ENCODE data around the gene EDDM3A. TPM values are rescaled to one million over a fixed set of nuclear protein-coding genes. Genes with fewer than 3 reads are reported as not detected.
A peak's percentile ranks its signal among the peaks of the same experiment; 100 is the strongest.
"Not testable (repeated sequence)": the region's sequence is repeated elsewhere in the genome, so short reads cannot be mapped to it uniquely, and the experiment has no call there.

The EDDM3A gene
- total RNA-seq, 2 donors from 2014 or later: not detected

DNA sequence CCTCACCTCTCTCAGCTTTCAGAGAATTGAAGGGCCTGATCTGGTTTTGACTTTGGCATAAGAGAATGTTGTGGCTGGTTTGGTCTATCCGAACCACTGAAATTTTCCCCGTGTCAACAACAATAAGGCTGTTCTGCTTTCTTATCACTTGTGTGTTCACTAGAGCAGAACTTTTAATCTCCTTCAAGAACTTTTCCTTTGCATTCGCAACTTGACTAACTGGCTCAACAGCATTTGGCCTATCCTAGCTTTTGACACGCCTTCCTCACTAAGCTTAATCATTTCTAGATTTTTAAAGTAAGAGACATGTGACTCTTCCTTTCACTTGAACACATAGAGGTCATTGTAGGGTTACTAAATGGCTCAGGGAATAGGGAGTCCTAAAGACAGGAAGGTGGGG lies 25.9 kb upstream of the EDDM3A start:
- no peak overlapping the region for H3K27ac Mint-ChIP-seq
- DNase-seq (ENCODE audit: low spot score) (no peak), ATAC-seq (no peak)
- no peaks in the 10 kb centered on the region for H3K9me3 Mint-ChIP-seq
- no peaks in the 10 kb centered on the region for H3K36me3 Mint-ChIP-seq
- H3K4me1 Mint-ChIP-seq (ENCODE audit: low read depth in 2 of 2): no peaks in the 10 kb centered on the region
- H3K4me3 Mint-ChIP-seq: no peak overlapping the region
- H3K27me3 Mint-ChIP-seq: peaks cover 35 to 57% of the 10 kb centered on the region in 2 donors

DNA sequence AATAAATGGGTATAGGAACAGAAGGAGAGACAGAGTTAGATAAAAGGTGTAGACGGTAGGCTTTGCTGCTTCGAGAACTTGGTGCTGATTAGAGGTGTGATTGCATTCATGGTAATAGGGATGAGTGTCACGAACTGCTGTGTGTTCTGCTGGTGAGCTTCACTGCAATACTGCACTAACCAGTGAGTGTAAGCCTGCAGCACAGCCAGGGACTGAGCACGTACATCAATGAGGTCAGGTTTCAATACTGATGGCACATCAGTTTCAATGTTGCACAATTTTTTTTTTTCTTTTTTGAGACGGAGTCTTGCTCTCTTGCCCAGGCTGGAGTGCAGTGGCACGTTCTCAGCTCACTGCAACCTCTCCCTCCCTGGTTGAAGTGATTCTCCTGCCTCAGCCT lies 24.9 kb upstream of the EDDM3A start:
- Mint-ChIP-seq H3K9me3 (no peaks in the 10 kb centered on the region), H3K36me3 (no peaks in the 10 kb centered on the region), H3K4me3 (no peak overlapping the region), H3K27me3 (peaks cover 37 to 51% of the 10 kb centered on the region in 2 donors), H3K27ac (no peak overlapping the region), H3K4me1 (ENCODE audit: low read depth in 2 of 2) (no peaks in the 10 kb centered on the region)
- ATAC-seq (no peak), DNase-seq (ENCODE audit: low spot score) (no peak)

DNA sequence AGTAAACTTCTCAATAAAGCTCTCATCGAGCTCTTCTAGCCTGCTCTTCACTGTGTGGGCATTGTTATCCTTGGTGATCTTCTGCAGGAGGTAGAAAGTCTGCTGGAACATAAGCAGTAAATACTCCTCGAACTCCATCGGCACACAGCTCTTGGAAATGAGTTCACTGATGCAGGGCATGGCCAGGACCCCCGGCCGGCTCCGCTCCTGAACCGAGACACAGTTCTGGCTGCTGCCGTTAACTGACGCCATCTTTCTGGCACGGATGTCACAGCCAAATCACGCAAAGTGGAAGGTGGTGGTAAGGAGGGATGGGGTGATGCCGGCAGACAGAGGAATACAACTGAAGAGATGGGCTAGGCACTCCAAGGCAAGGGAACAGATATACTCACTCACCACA lies 23.7 kb upstream of the EDDM3A start:
- ATAC-seq (no peak), DNase-seq (ENCODE audit: low spot score) (no peak)
- H3K9me3 Mint-ChIP-seq: no peaks in the 10 kb centered on the region
- no peak overlapping the region for H3K4me3 Mint-ChIP-seq
- H3K36me3 Mint-ChIP-seq: no peaks in the 10 kb centered on the region
- H3K4me1 Mint-ChIP-seq (ENCODE audit: low read depth in 2 of 2): no peaks in the 10 kb centered on the region
- peaks cover 41 to 55% of the 10 kb centered on the region in 2 donors for H3K27me3 Mint-ChIP-seq
- no peak overlapping the region for H3K27ac Mint-ChIP-seq

GRCh38 chr14:20723488-20723887 lies 22.2 kb upstream of the EDDM3A start:
- no peak overlapping the region for H3K4me3 Mint-ChIP-seq
- DNase-seq (ENCODE audit: low spot score) (no peak), ATAC-seq (peak; percentile 53 to 54)
- no peaks in the 10 kb centered on the region for H3K4me1 Mint-ChIP-seq (ENCODE audit: low read depth in 2 of 2)
- peaks cover 42 to 55% of the 10 kb centered on the region in 2 donors for H3K27me3 Mint-ChIP-seq
- no peaks in the 10 kb centered on the region for H3K36me3 Mint-ChIP-seq
- no peak overlapping the region for H3K27ac Mint-ChIP-seq
- H3K9me3 Mint-ChIP-seq: no peaks in the 10 kb centered on the region

- DNase-seq (ENCODE audit: low spot score); H3K9me3 Mint-ChIP-seq; H3K4me3 Mint-ChIP-seq; H3K27ac Mint-ChIP-seq; H3K4me1 Mint-ChIP-seq (ENCODE audit: low read depth in 2 of 2); H3K36me3 Mint-ChIP-seq; ATAC-seq: not testable (repeated sequence)
- H3K27me3 Mint-ChIP-seq: peaks cover 38 to 49% of the 10 kb centered on the region in 2 donors
Measured at GRCh38 chr14:20726121-20726520, 19.6 kb upstream of the EDDM3A start.

DNA sequence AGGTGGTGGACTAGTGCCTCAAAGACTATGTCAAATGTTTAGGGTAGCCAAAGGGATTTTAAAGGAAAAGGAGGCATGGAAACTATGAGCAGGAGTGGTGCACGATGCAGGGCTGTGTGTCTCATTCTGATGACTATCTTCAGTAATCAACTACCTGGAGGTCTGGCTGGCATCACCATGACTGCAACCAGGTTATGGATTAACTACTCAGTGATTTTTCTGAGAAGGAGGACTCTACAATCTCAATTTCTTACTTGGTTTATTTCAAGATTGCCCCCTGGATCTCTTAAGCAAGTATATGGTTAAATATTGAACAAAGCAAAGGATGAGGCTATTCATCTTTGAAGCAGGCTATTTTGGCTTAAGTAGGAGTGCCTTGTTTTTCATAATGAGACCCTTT lies 19.2 kb upstream of the EDDM3A start:
- Mint-ChIP-seq H3K27ac (no peak overlapping the region), H3K36me3 (no peaks in the 10 kb centered on the region), H3K4me3 (no peak overlapping the region), H3K4me1 (ENCODE audit: low read depth in 2 of 2) (no peaks in the 10 kb centered on the region), H3K9me3 (no peaks in the 10 kb centered on the region), H3K27me3 (peaks cover 36 to 47% of the 10 kb centered on the region in 2 donors)
- no peak for DNase-seq (ENCODE audit: low spot score)
- ATAC-seq: no peak

DNA sequence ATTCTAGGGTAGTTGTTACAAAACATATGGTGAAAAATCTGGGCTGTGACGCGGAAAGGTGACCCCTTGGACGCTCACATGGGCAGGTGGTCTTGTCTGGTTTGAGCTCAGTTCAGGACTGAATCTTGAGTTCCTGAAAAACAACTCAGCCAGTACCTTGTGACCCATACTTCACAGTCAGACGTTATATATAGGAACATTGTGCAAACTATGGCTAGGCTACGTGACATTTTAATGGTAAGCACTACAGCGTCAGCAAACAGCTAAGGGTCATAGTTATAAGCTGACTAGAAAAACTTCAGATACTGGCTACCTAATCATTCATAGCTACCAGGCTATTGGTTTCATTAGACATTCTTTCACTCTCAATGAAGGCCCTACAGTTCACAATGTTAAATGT lies 14.8 kb upstream of the EDDM3A start:
- H3K36me3 Mint-ChIP-seq: no peaks in the 10 kb centered on the region
- no peaks in the 10 kb centered on the region for H3K4me1 Mint-ChIP-seq (ENCODE audit: low read depth in 2 of 2)
- no peak for DNase-seq (ENCODE audit: low spot score)
- peaks cover 14 to 24% of the 10 kb centered on the region in 2 donors for H3K27me3 Mint-ChIP-seq
- H3K4me3 Mint-ChIP-seq: no peak overlapping the region
- H3K27ac Mint-ChIP-seq: no peak overlapping the region
- H3K9me3 Mint-ChIP-seq: no peaks in the 10 kb centered on the region
- no peak for ATAC-seq

DNA sequence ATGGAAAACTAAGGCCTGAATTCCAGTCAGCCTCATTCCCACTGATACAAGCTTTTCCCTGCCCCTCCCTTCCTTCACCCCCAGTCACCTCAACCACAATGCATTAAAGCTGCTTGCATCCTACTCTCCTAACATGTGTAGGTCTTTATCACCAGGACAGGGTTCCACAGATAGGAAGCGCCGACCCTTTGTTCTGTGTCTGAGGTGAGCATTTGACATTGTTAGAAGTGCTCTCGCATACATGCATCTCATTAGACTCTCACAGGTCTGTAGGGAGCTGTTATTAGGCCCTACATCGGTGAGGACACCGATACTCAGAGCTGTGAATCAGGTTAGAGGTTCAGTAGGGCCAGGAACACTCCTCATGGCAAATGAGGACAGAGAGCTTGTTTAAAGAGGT lies 13.2 kb upstream of the EDDM3A start:
- H3K9me3 Mint-ChIP-seq: no peaks in the 10 kb centered on the region
- H3K4me1 Mint-ChIP-seq (ENCODE audit: low read depth in 2 of 2): no peaks in the 10 kb centered on the region
- H3K4me3 Mint-ChIP-seq: no peak overlapping the region
- DNase-seq (ENCODE audit: low spot score) (no peak), ATAC-seq (no peak)
- H3K27me3 Mint-ChIP-seq: peaks cover 4 to 18% of the 10 kb centered on the region in 2 donors
- H3K27ac Mint-ChIP-seq: no peak overlapping the region
- no peaks in the 10 kb centered on the region for H3K36me3 Mint-ChIP-seq

- H3K27me3 Mint-ChIP-seq: peaks cover 0 to 14% of the 10 kb centered on the region in 2 donors
- no peaks in the 10 kb centered on the region for H3K4me1 Mint-ChIP-seq (ENCODE audit: low read depth in 2 of 2)
- DNase-seq (ENCODE audit: low spot score) (no peak), ATAC-seq (no peak)
- no peak overlapping the region for H3K4me3 Mint-ChIP-seq
- H3K9me3 Mint-ChIP-seq: no peaks in the 10 kb centered on the region
- H3K36me3 Mint-ChIP-seq: no peaks in the 10 kb centered on the region
- H3K27ac Mint-ChIP-seq: no peak overlapping the region
Measured at GRCh38 chr14:20732979-20733635, 12.6 kb upstream of the EDDM3A start.

GRCh38 chr14:20733684-20734429 lies 11.8 kb upstream of the EDDM3A start:
- Mint-ChIP-seq H3K9me3 (no peaks in the 10 kb centered on the region), H3K4me3 (no peak overlapping the region), H3K36me3 (no peaks in the 10 kb centered on the region), H3K27ac (no peak overlapping the region), H3K27me3 (peaks cover 3 to 13% of the 10 kb centered on the region in 2 donors), H3K4me1 (ENCODE audit: low read depth in 2 of 2) (no peaks in the 10 kb centered on the region)
- DNase-seq (ENCODE audit: low spot score): no peak
- no peak for ATAC-seq

- Mint-ChIP-seq H3K4me3 (no peak overlapping the region), H3K9me3 (no peaks in the 10 kb centered on the region), H3K36me3 (no peaks in the 10 kb centered on the region), H3K27ac (no peak overlapping the region), H3K4me1 (ENCODE audit: low read depth in 2 of 2) (no peaks in the 10 kb centered on the region), H3K27me3 (peaks cover 3 to 13% of the 10 kb centered on the region in 2 donors)
- DNase-seq (ENCODE audit: low spot score): no peak
- ATAC-seq: no peak
Measured at GRCh38 chr14:20734430-20734806, 11.3 kb upstream of the EDDM3A start.

DNA sequence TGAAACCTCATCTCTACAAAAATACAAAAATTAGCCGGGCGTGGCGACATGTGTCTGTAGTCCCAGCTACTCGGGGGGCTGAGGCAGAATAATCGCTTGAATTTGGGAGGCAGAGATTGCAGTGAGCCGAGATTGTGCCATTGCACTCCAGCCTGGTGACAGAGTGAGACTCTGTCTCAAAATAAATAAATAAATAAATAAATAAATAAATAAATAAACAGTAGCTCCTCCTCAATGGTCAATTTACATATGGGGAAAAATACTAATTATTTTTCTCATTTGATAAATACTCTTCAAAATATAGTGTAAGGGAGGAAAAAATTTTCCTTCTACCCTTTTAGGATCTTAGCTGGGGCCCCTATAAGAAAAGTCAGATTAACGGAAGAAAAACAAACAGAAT lies 7.4 kb upstream of the EDDM3A start:
- not testable (repeated sequence) for H3K4me1 Mint-ChIP-seq (ENCODE audit: low read depth in 2 of 2); DNase-seq (ENCODE audit: low spot score); H3K36me3 Mint-ChIP-seq; H3K27me3 Mint-ChIP-seq; H3K9me3 Mint-ChIP-seq; ATAC-seq; H3K27ac Mint-ChIP-seq; H3K4me3 Mint-ChIP-seq

DNA sequence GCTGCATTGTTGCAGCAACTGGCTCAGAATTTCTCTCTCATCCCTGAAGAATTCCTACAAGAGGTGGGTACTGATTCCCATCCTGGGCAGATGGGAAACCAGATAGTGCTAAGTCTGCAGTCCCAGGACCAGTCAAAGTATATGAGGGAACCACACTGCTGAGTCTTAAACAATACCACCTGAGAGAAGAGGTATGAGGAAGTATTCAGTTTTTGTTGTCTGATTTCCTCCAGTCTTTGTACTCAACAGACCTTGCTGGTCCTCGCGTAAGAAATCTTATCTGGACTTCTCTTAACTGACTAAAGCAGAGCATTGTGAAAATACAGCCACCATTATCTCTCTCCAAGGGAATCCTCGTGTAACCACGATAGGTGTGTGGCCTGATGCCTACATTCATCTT lies 3.6 kb upstream of the EDDM3A start:
- peaks cover 3 to 6% of the 10 kb centered on the region in 2 donors for H3K27me3 Mint-ChIP-seq
- no peak overlapping the region for H3K27ac Mint-ChIP-seq
- no peak overlapping the region for H3K4me3 Mint-ChIP-seq
- no peaks in the 10 kb centered on the region for H3K36me3 Mint-ChIP-seq
- H3K9me3 Mint-ChIP-seq: no peaks in the 10 kb centered on the region
- no peaks in the 10 kb centered on the region for H3K4me1 Mint-ChIP-seq (ENCODE audit: low read depth in 2 of 2)
- no peak for ATAC-seq
- no peak for DNase-seq (ENCODE audit: low spot score)

- H3K4me1 Mint-ChIP-seq (ENCODE audit: low read depth in 2 of 2): no peaks in the 10 kb centered on the region
- H3K36me3 Mint-ChIP-seq: no peaks in the 10 kb centered on the region
- H3K27me3 Mint-ChIP-seq: peaks cover 3 to 8% of the 10 kb centered on the region in 2 donors
- no peak overlapping the region for H3K27ac Mint-ChIP-seq
- H3K9me3 Mint-ChIP-seq: no peaks in the 10 kb centered on the region
- no peak for ATAC-seq
- H3K4me3 Mint-ChIP-seq: no peak overlapping the region
- DNase-seq (ENCODE audit: low spot score): no peak
Measured at GRCh38 chr14:20743556-20743955, 2.1 kb upstream of the EDDM3A start.
